ENCODE data around the gene N4BP3. TPM values are rescaled to one million over a fixed set of nuclear protein-coding genes. Genes with fewer than 3 reads are reported as not detected.

N4BP3 gene
- total RNA-seq, 6 experiments from 2014 or later, result 0.05 to 0.33 (median 0.06) TPM

GRCh38 chr5:178093134-178093533 lies 20.2 kb upstream of the N4BP3 start:
- no peaks in the 10 kb centered on the region for H3K36me3 ChIP-seq
- H3K27ac ChIP-seq, result no peak overlapping the region
- no peaks in the 10 kb centered on the region for H3K4me1 ChIP-seq
- TF ChIP-seq POLR2A (IDR thresholded peaks at IDR 0.05), result no peak
- TF ChIP-seq, protein P1, sequence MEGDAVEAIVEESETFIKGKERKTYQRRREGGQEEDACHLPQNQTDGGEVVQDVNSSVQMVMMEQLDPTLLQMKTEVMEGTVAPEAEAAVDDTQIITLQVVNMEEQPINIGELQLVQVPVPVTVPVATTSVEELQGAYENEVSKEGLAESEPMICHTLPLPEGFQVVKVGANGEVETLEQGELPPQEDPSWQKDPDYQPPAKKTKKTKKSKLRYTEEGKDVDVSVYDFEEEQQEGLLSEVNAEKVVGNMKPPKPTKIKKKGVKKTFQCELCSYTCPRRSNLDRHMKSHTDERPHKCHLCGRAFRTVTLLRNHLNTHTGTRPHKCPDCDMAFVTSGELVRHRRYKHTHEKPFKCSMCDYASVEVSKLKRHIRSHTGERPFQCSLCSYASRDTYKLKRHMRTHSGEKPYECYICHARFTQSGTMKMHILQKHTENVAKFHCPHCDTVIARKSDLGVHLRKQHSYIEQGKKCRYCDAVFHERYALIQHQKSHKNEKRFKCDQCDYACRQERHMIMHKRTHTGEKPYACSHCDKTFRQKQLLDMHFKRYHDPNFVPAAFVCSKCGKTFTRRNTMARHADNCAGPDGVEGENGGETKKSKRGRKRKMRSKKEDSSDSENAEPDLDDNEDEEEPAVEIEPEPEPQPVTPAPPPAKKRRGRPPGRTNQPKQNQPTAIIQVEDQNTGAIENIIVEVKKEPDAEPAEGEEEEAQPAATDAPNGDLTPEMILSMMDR (IDR thresholded peaks at IDR 0.05), result no peak
- ATAC-seq (no peak), DNase-seq (no peak)
- H3K27me3 ChIP-seq, result no peaks in the 10 kb centered on the region
- H3K9me3 ChIP-seq, result no peaks in the 10 kb centered on the region
- WGBS (ENCODE audit: insufficient coverage, low coverage, low lambda C conversion rate, missing lambda C conversion rate), result 64% methylated on average over 2 of the region's 2 CpGs
- no peak overlapping the region for H3K4me3 ChIP-seq
- intact Hi-C loops (cut with DNase I), result no loop called here

GRCh38 chr5:178094345-178094744 lies 19.0 kb upstream of the N4BP3 start:
- intact Hi-C loops (cut with DNase I), result no loop called here
- Histone ChIP-seq H3K27me3 (no peaks in the 10 kb centered on the region), H3K9me3 (no peaks in the 10 kb centered on the region), H3K36me3 (no peaks in the 10 kb centered on the region), H3K4me1 (no peaks in the 10 kb centered on the region), H3K4me3 (no peak overlapping the region), H3K27ac (no peak overlapping the region)
- no peak for ATAC-seq
- WGBS (ENCODE audit: insufficient coverage, low coverage, low lambda C conversion rate, missing lambda C conversion rate), result 63% methylated on average over 9 of the region's 9 CpGs
- no peak for DNase-seq
- TF ChIP-seq, protein P1 (IDR thresholded peaks at IDR 0.05), result no peak
- no peak for TF ChIP-seq POLR2A (IDR thresholded peaks at IDR 0.05)

DNA sequence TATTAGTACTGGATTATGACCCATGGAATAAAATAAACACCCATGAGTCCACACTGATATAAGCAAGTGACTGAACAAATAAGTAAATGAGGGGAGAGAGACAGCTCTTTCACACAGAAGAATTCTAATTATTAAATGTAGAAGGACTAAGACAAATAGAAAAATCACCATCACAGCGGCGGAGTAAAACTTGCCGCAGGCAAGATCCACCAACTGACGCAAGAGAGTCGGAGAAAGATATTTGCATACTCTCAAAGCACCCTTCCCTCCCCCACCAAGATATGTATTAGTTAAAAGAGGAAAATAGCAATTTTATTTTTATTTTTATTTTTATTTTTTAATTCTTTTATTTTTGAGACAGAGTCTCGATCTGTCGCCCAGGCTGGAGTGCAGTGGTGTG lies 14.6 kb upstream of the N4BP3 start:
- DNase-seq (no peak), ATAC-seq (no peak)
- Histone ChIP-seq H3K27me3 (no peaks in the 10 kb centered on the region), H3K27ac (no peak overlapping the region), H3K4me1 (no peaks in the 10 kb centered on the region), H3K9me3 (no peaks in the 10 kb centered on the region), H3K36me3 (no peaks in the 10 kb centered on the region), H3K4me3 (no peak overlapping the region)
- intact Hi-C loops (cut with DNase I), result no loop called here
- TF ChIP-seq, protein P1 (IDR thresholded peaks at IDR 0.05), result no peak
- no peak for TF ChIP-seq POLR2A (IDR thresholded peaks at IDR 0.05)
- WGBS (ENCODE audit: insufficient coverage, low coverage, low lambda C conversion rate, missing lambda C conversion rate), result 84% methylated on average over 7 of the region's 7 CpGs

- no peak for TF ChIP-seq POLR2A (IDR thresholded peaks at IDR 0.05)
- TF ChIP-seq, protein P1 (IDR thresholded peaks at IDR 0.05), result no peak
- Histone ChIP-seq H3K27me3 (no peaks in the 10 kb centered on the region), H3K4me1 (no peaks in the 10 kb centered on the region), H3K4me3 (no peak overlapping the region), H3K27ac (no peak overlapping the region), H3K36me3 (no peaks in the 10 kb centered on the region), H3K9me3 (no peaks in the 10 kb centered on the region)
- 92% methylated on average over 7 of the region's 12 CpGs for WGBS (ENCODE audit: insufficient coverage, low coverage, low lambda C conversion rate, missing lambda C conversion rate)
- ATAC-seq (no peak), DNase-seq (no peak)
- intact Hi-C loops (cut with DNase I), result no loop called here
These were observed 9.7 kb upstream of the N4BP3 start for GRCh38 chr5:178103612-178104011.

GRCh38 chr5:178104492-178104891 lies 8.8 kb upstream of the N4BP3 start:
- Histone ChIP-seq H3K27me3 (no peaks in the 10 kb centered on the region), H3K27ac (no peak overlapping the region), H3K4me1 (no peaks in the 10 kb centered on the region), H3K9me3 (no peaks in the 10 kb centered on the region), H3K36me3 (no peaks in the 10 kb centered on the region), H3K4me3 (no peak overlapping the region)
- intact Hi-C loops (cut with DNase I), result no loop called here
- TF ChIP-seq, protein P1 (IDR thresholded peaks at IDR 0.05), result no peak
- TF ChIP-seq POLR2A (IDR thresholded peaks at IDR 0.05), result no peak
- ATAC-seq (no peak), DNase-seq (no peak)
- 66% methylated on average over 5 of the region's 5 CpGs for WGBS (ENCODE audit: insufficient coverage, low coverage, low lambda C conversion rate, missing lambda C conversion rate)
